GM10248 (cell line): ENCODE results near the gene SMC5.

Source experiments
- CTCF ChIA-PET: fragments of 300-600 bp; sonication (Branson Sonifier 250); formaldehyde crosslinking; extraction: SDS; loops from one replicate; lab custom pipeline; 2021; ENCODE audit warnings: antibody characterized with exemption; lab: Yijun Ruan, JAX
- POLR2A ChIA-PET: fragments of 350-650 bp; sonication (Branson Sonifier 250); formaldehyde crosslinking; extraction: SDS; loops from one replicate; lab custom pipeline; 2020; ENCODE audit warnings: antibody characterized with exemption; lab: Yijun Ruan, JAX
- DNase-seq: peaks from one replicate; pipeline ENCODE4 v3.0.0; 2012; ENCODE audit errors: extremely low spot score
- TF ChIP-seq, protein P1 (sequence below): IDR thresholded peaks from 2 replicates; pipeline ENCODE4 v1.5.1; 2012; ENCODE audit warnings: mild to moderate bottlenecking, low read depth; ENCODE audit errors: extremely low read depth, missing control alignments, control extremely low read depth

The SMC5 gene

GRCh38 chr9:70285246-70285645, 26.5 kb downstream of the SMC5 start:
- POLR2A ChIA-PET: no interaction called here
- DNase-seq: no peak
- TF ChIP-seq, protein P1, sequence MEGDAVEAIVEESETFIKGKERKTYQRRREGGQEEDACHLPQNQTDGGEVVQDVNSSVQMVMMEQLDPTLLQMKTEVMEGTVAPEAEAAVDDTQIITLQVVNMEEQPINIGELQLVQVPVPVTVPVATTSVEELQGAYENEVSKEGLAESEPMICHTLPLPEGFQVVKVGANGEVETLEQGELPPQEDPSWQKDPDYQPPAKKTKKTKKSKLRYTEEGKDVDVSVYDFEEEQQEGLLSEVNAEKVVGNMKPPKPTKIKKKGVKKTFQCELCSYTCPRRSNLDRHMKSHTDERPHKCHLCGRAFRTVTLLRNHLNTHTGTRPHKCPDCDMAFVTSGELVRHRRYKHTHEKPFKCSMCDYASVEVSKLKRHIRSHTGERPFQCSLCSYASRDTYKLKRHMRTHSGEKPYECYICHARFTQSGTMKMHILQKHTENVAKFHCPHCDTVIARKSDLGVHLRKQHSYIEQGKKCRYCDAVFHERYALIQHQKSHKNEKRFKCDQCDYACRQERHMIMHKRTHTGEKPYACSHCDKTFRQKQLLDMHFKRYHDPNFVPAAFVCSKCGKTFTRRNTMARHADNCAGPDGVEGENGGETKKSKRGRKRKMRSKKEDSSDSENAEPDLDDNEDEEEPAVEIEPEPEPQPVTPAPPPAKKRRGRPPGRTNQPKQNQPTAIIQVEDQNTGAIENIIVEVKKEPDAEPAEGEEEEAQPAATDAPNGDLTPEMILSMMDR: no peak
- CTCF ChIA-PET: no interaction called here

DNA sequence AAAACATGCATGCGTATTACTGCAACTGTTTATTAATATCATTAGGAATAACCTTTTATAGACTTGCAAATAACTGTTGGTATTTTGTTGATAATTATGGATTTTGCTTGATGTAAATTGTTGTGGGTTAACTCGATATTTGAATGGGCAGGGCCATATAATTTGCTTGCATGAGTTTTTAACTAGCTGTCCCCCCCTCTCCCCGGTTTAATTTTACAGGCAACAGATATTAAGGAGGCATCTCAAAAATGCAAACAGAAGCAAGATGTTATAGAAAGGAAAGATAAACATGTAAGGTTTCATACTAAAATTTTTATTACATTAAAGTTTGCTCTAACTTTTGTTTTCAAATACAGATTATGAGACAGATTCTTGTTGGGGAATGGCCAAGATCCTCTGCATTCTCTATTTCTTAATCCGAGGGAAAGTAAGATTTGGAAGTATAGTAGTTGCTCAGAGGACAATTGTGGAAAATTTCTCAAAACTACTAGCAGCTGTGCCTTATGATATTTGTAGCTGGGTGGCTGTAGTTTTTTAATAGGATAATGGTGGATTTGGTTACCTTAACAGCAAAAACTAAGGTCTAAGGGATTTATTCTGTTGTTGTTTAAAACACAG, 27.3 kb downstream of the SMC5 start:
- POLR2A ChIA-PET: no interaction called here

GRCh38 chr9:70290626-70291025, 31.8 kb downstream of the SMC5 start:
- ChIA-PET POLR2A (no interaction called here), CTCF (no interaction called here)
- DNase-seq: no peak
- TF ChIP-seq, protein P1: no peak

More for the DNA sequence above, 27.3 kb downstream of the SMC5 start:
- DNase-seq: no peak
- CTCF ChIA-PET: interaction anchor here (1.0 kb wide), 1 partner anchor 29 kb away, joined by 4 read pairs; no protein-coding TSS in a partner anchor
- TF ChIP-seq, protein P1: no peak

- POLR2A ChIA-PET: no interaction called here
- CTCF ChIA-PET: interaction anchor here (1.2 to 1.6 kb wide), 3 partner anchors 12 to 45 kb away, joined by 3 to 5 read pairs (median 3); no protein-coding TSS in a partner anchor
Observed at GRCh38 chr9:70291446-70291845, 32.7 kb downstream of the SMC5 start.

GRCh38 chr9:70292253-70292652, 33.5 kb downstream of the SMC5 start:
- POLR2A ChIA-PET: no interaction called here
- DNase-seq: no peak
- CTCF ChIA-PET: interaction anchor here (1.2 to 1.6 kb wide), 3 partner anchors 11 to 44 kb away, joined by 3 to 5 read pairs (median 3); no protein-coding TSS in a partner anchor
- TF ChIP-seq, protein P1: no peak

More at GRCh38 chr9:70291446-70291845, 32.7 kb downstream of the SMC5 start:
- TF ChIP-seq, protein P1: no peak
- DNase-seq: no peak

DNA sequence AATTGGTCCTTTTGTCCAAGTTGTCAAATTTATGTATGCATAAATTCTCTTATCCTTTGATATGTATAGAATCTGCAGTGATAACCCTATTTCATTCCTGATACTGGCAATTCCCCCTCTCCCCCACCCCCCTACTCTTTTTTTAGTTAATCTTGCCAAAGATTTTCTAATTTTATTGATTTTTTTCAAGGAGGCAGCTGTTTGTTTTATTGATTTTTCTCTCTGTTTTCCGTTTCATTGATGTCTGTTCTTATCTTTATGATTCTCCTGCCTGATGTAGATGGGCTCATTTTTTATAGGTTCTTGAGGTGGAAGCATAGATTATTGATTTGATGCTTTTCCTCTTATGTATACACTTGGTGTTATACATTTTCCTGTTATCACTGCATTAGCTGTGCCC, 34.4 kb downstream of the SMC5 start:
- POLR2A ChIA-PET: no interaction called here
- no peak for DNase-seq
- CTCF ChIA-PET: no interaction called here
- TF ChIP-seq, protein P1: no peak

DNA sequence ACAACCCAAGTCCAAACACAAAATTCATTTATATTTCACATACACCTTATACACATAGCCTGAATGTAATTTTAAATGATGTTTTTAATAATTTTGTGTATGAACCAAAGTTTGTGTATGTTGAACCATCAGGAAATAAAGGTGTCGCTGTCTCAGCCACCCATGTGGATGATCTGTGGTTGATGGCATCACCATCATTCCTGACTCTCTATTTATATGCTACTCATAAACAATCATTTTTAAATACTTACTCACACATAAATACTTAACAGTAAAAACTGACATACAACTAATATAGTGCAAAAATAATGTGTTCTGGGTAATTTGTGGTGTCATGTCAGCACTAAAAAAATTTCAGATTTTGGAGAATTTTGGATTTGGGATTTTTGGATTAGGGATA, 38.4 kb downstream of the SMC5 start:
- DNase-seq: no peak
- TF ChIP-seq, protein P1: no peak
- ChIA-PET CTCF (no interaction called here), POLR2A (no interaction called here)
